ENCODE results near the gene CNTRL. TPM values are rescaled to one million over a fixed set of nuclear protein-coding genes. Genes with fewer than 3 reads are reported as not detected.

CNTRL gene
- total RNA-seq, 2 donors from 2014 or later, result 11.4 to 31.0 TPM

- DNase-seq (ENCODE audit: low spot score), result no peak
- no peaks in the 10 kb centered on the region for H3K36me3 ChIP-seq
- ATAC-seq (ENCODE audit: insufficient number of reproducible peaks, low FRiP score, low read depth), result no peak
- TF ChIP-seq CTCF (IDR thresholded peaks at IDR 0.05), result no peak
- peak overlapping the region; percentile 99 for H3K4me3 ChIP-seq
- H3K9me3 ChIP-seq, result no peaks in the 10 kb centered on the region
- peaks cover 43 to 56% of the 10 kb centered on the region in 2 donors for H3K4me1 ChIP-seq (ENCODE audit: control insufficient read depth in 1 of 2, low read depth in 2 of 2)
- peak overlapping the region in 1 of 2 donors; percentile 91 for H3K27ac ChIP-seq
- H3K27me3 ChIP-seq (replicated peaks; ENCODE audit: insufficient read depth), result no peaks in the 10 kb centered on the region
Measured at GRCh38 chr9:121200356-121200755, 125.6 kb downstream of the CNTRL start.

DNA sequence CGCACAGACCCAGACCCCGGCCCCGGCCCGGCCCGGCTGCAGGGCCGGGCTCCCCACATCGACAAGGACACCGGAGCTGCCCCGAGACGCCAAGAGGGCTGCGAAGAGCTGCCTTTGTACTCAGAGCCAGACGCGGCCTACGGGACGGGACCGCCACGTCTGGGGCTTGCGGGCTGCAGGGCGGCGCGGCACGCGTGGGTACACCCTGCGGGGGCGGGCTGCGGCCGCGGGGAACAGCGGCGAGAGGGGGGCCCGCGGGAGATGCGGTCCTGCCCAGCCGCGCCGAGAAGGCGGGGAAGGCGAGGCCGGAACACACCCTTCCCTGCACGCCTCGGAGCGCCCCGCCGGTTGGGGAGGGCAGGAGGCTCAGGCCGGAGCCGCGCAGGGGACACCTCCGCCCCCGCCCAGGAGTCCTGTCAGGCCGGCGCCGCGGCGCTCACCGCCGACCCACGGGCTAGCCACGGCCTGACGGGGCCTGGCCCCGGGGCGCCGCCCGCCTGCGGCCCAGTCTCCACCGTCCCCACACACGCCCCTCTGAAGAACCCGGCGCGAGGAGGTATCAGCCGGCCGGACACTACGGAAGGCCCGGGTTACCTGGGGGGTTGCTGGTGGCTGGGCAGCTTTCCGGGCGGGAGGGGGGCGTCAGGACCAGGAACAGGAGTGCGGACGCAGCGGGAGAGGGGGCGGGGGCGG lies 126.4 kb downstream of the CNTRL start:
- Histone ChIP-seq H3K27ac (peak overlapping the region; percentile 91 to 94), H3K4me3 (peak overlapping the region; percentile 99), H3K9me3 (no peaks in the 10 kb centered on the region), H3K4me1 (ENCODE audit: control insufficient read depth in 1 of 2, low read depth in 2 of 2) (peaks cover 35 to 48% of the 10 kb centered on the region in 2 donors), H3K36me3 (no peaks in the 10 kb centered on the region), H3K27me3 (replicated peaks; ENCODE audit: insufficient read depth) (no peaks in the 10 kb centered on the region)
- ATAC-seq (ENCODE audit: insufficient number of reproducible peaks, low FRiP score, low read depth), result no peak
- no peak for DNase-seq (ENCODE audit: low spot score)
- no peak for TF ChIP-seq CTCF (IDR thresholded peaks at IDR 0.05)

DNA sequence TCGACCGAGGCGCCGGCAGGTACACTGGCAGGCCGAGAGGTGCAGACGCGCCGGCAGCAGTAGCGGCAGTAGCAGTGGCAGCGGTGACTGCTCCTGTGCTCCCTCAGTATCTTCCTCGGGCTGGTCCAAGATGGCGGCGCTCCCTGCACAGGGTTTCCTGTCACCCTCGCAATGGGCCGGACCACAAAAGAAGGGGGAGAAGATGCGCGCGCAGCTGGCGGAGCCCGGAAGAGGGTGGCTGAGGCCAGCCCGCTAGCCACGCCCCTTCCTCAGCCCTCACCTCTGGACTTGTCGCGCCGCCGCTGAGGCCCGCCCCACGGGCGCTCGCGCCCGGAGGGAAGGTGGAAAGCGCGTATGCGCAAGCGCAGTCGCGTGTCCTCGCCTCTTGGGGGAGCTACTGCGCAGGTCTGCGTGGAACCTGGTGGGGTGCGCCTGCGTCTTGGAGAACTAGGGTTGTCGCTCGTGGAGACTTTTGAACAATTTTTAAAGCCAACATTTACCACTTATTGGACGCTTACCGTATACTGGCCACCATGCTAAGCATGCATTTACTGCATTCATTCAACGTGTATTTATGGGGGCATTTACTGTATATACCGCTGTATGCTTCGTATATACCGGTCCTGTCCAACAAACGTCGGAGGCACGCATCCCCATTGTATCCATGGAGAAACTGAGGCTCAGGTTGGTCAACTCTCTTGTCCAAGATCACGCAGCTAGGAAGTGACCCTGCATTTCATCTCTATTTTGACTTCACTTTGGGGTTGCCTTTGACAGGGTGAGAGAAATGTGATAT lies 127.2 kb downstream of the CNTRL start, which contains the start of gene RAB14:
TSS of gene RAB14 (minus strand) at position 132 of the 796 bp plus-strand sequence. CDS start 8,457 bp downstream, outside the sequence.
- Histone ChIP-seq H3K27me3 (replicated peaks; ENCODE audit: insufficient read depth) (no peaks in the 10 kb centered on the region), H3K4me3 (peak within 1 kb of the TSS; percentile 99), H3K4me1 (ENCODE audit: control insufficient read depth in 1 of 2, low read depth in 2 of 2) (peaks cover 29 to 41% of the 10 kb centered on the region in 2 donors), H3K27ac (peak within 1 kb of the TSS; percentile 91 to 94), H3K9me3 (no peaks in the 10 kb centered on the region), H3K36me3 (no peaks in the 10 kb centered on the region)
- peak; percentile 42 for TF ChIP-seq CTCF (IDR thresholded peaks at IDR 0.05)
- DNase-seq (ENCODE audit: low spot score) (peak; percentile 98), ATAC-seq (ENCODE audit: insufficient number of reproducible peaks, low FRiP score, low read depth) (peak; percentile 95)

DNA sequence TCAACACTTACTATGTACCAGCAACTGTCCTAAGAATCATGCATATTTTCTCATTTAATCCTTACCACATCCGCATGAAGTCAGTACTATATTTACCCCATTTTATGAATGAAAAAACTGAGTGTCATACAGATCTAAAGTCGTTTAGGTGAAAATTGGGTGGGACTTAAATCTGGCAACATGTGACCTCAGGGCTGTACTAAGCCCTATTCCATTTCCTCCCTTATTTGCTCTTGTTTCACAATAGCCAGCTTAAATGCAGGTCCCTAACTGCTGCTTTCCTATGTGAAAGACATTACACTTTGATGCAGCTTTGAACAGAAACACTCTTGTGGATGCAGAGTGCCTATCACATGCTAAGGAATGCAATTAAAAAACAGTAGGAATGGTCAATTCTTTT lies 129.4 kb downstream of the CNTRL start:
- no peak for TF ChIP-seq CTCF (IDR thresholded peaks at IDR 0.05)
- Histone ChIP-seq H3K9me3 (no peaks in the 10 kb centered on the region), H3K4me1 (ENCODE audit: control insufficient read depth in 1 of 2, low read depth in 2 of 2) (peaks cover 9 to 19% of the 10 kb centered on the region in 2 donors), H3K4me3 (no peak overlapping the region), H3K27ac (no peak overlapping the region), H3K36me3 (no peaks in the 10 kb centered on the region), H3K27me3 (replicated peaks; ENCODE audit: insufficient read depth) (no peaks in the 10 kb centered on the region)
- DNase-seq (ENCODE audit: low spot score) (no peak), ATAC-seq (ENCODE audit: insufficient number of reproducible peaks, low FRiP score, low read depth) (no peak)

GRCh38 chr9:121204611-121205010 lies 129.9 kb downstream of the CNTRL start:
- Histone ChIP-seq H3K4me3 (no peak overlapping the region), H3K36me3 (no peaks in the 10 kb centered on the region), H3K4me1 (ENCODE audit: control insufficient read depth in 1 of 2, low read depth in 2 of 2) (peaks cover 4 to 14% of the 10 kb centered on the region in 2 donors), H3K27me3 (replicated peaks; ENCODE audit: insufficient read depth) (no peaks in the 10 kb centered on the region), H3K9me3 (no peaks in the 10 kb centered on the region), H3K27ac (no peak overlapping the region)
- TF ChIP-seq CTCF (IDR thresholded peaks at IDR 0.05), result no peak
- DNase-seq (ENCODE audit: low spot score), result no peak
- no peak for ATAC-seq (ENCODE audit: insufficient number of reproducible peaks, low FRiP score, low read depth)
